Spinal cord (tissue), 10 donors: ENCODE data around the gene RBM15. TPM values are rescaled to one million over a fixed set of nuclear protein-coding genes. Genes with fewer than 3 reads are reported as not detected.

ENCODE experiments used
- DNase-seq, 6 donors: peaks; one replicate each; pipeline versions ENCODE4 v3.0.0 to v3.0.0-alpha.2; 2013 to 2015; ENCODE audit warnings: low spot score in 6 of 6, low read depth in 4 of 6
- H3K27ac ChIP-seq: one replicate; pipeline ENCODE4 v1.5.1; 2013; ENCODE audit warnings: low read depth, low read length, control low read depth
- H3K27me3 ChIP-seq: one replicate; pipeline ENCODE4 v1.6.1; 2013; ENCODE audit warnings: low read length; ENCODE audit not compliant: control insufficient read depth, insufficient read depth
- H3K36me3 ChIP-seq: one replicate; pipeline ENCODE4 v1.6.1; 2013; ENCODE audit warnings: low read length; ENCODE audit not compliant: control insufficient read depth, insufficient read depth
- H3K4me1 ChIP-seq: one replicate; pipeline ENCODE4 v1.6.1; 2013; ENCODE audit warnings: low read length; ENCODE audit not compliant: control insufficient read depth, insufficient read depth
- H3K4me3 ChIP-seq: one replicate; pipeline ENCODE4 v1.5.1; 2013; ENCODE audit warnings: low read depth, low read length, control low read depth
- H3K9me3 ChIP-seq: one replicate; pipeline ENCODE4 v1.6.1; 2013; ENCODE audit warnings: low read length; ENCODE audit not compliant: control insufficient read depth, insufficient read depth
- WGBS: methylation state at CpG from one replicate; pipeline ENCODE4 v1.1.5; 2013; ENCODE audit warnings: missing lambda C conversion rate; ENCODE audit not compliant: insufficient coverage; 5-methylcytosine and 5-hydroxymethylcytosine counted together
- polyA plus RNA-seq, 2 donors: library from polyadenylated mRNA; unstranded; fragments of 120-200 nt; gene quantifications; one replicate each; pipeline ENCODE4 v1.2.1, GENCODE V29; 2013; ENCODE audit not compliant: insufficient read length in 2 of 2
- total RNA-seq, 2 donors: library from RNA; depleted of rRNA in 1 of 2; stranded (reverse); fragments of 120-200 nt in 1 of 2; fragments of >200 nt in 1 of 2; gene quantifications; one replicate each; pipeline versions ENCODE4 v1.2.3 to v1.2.4, GENCODE V29; 2013 to 2014
- donor health status: healthy.

The RBM15 gene
- total and polyA plus RNA-seq, 4 donors = 5.5 to 33.2 (median 18.7) TPM

GRCh38 chr1:110393286-110393685, 54.1 kb downstream of the RBM15 start:
- H3K9me3 ChIP-seq = no peaks in the 10 kb centered on the region
- DNase-seq = no peak
- no peak overlapping the region for H3K4me3 ChIP-seq
- no peaks in the 10 kb centered on the region for H3K4me1 ChIP-seq
- H3K36me3 ChIP-seq = peaks cover 8% of the 10 kb centered on the region
- H3K27ac ChIP-seq = no peak overlapping the region
- WGBS = 100% methylated on average over 1 of the region's 2 CpGs
- no peaks in the 10 kb centered on the region for H3K27me3 ChIP-seq

GRCh38 chr1:110393691-110394492, 54.7 kb downstream of the RBM15 start:
- Histone ChIP-seq H3K4me3 (no peak overlapping the region), H3K36me3 (peaks cover 11% of the 10 kb centered on the region), H3K9me3 (no peaks in the 10 kb centered on the region), H3K27ac (no peak overlapping the region), H3K27me3 (no peaks in the 10 kb centered on the region), H3K4me1 (no peaks in the 10 kb centered on the region)
- DNase-seq = no peak
- 76% methylated on average over 2 of the region's 3 CpGs for WGBS

- no peak overlapping the region for H3K27ac ChIP-seq
- no peaks in the 10 kb centered on the region for H3K4me1 ChIP-seq
- peaks cover 12% of the 10 kb centered on the region for H3K36me3 ChIP-seq
- no peaks in the 10 kb centered on the region for H3K27me3 ChIP-seq
- no peaks in the 10 kb centered on the region for H3K9me3 ChIP-seq
- WGBS = 78% methylated on average over 1 of the region's 3 CpGs
- no peak overlapping the region for H3K4me3 ChIP-seq
- no peak for DNase-seq
Measured at GRCh38 chr1:110394493-110394820, 55.3 kb downstream of the RBM15 start.

Other genes with a start within 250 kb of the RBM15 start
- under 1 TPM in 1 of 2 donors, not detected in 1; 0.50 TPM for gene UBL4B, start 226.9 kb upstream of the RBM15 start, total RNA-seq
- not detected for gene UBL4B, start 226.9 kb upstream of the RBM15 start, polyA plus RNA-seq
- gene SLC6A17, start 188.9 kb upstream of the RBM15 start, total RNA-seq = 10 to 100 TPM in 1 of 2 donors, 1 to 10 TPM in 1; 2.6 to 10.4 TPM
- 10 to 100 TPM; 16.6 to 18.9 TPM for gene SLC6A17, start 188.9 kb upstream of the RBM15 start, polyA plus RNA-seq
- gene KCNC4, start 129.1 kb upstream of the RBM15 start, total RNA-seq = 10 to 100 TPM in 1 of 2 donors, 1 to 10 TPM in 1; 9.1 to 17.3 TPM
- gene KCNC4, start 129.1 kb upstream of the RBM15 start, polyA plus RNA-seq = 10 to 100 TPM; 55.6 to 58.6 TPM
- gene SLC16A4, start 51.6 kb downstream of the RBM15 start, total RNA-seq = 10 to 100 TPM; 24.1 to 27.5 TPM
- 1 to 10 TPM; 7.7 to 9.4 TPM for gene SLC16A4, start 51.6 kb downstream of the RBM15 start, polyA plus RNA-seq
- 100 to 1,000 TPM in 1 of 2 donors, 10 to 100 TPM in 1; 39.6 to 128 TPM for gene LAMTOR5, start 68.3 kb downstream of the RBM15 start, total RNA-seq
- gene LAMTOR5, start 68.3 kb downstream of the RBM15 start, polyA plus RNA-seq = 100 to 1,000 TPM; 143 to 151 TPM
- under 1 TPM; 0.17 to 0.30 TPM for gene PROK1, start 111.8 kb downstream of the RBM15 start, total RNA-seq
- gene PROK1, start 111.8 kb downstream of the RBM15 start, polyA plus RNA-seq = 1 to 10 TPM in 1 of 2 donors, under 1 TPM in 1; 0.59 to 1.0 TPM
- gene KCNA10, start 179.8 kb downstream of the RBM15 start, total RNA-seq = not detected
- not detected for gene KCNA10, start 179.8 kb downstream of the RBM15 start, polyA plus RNA-seq